Measurements from ENCODE around the gene LIMK2. TPM values are rescaled to one million over a fixed set of nuclear protein-coding genes. Genes with fewer than 3 reads are reported as not detected.
"Not testable (repeated sequence)": the region's sequence is repeated elsewhere in the genome, so short reads cannot be mapped to it uniquely, and the experiment has no call there.

The LIMK2 gene
- total and polyA plus RNA-seq, 4 donors, result 6.6 to 39.2 (median 13.4) TPM

DNA sequence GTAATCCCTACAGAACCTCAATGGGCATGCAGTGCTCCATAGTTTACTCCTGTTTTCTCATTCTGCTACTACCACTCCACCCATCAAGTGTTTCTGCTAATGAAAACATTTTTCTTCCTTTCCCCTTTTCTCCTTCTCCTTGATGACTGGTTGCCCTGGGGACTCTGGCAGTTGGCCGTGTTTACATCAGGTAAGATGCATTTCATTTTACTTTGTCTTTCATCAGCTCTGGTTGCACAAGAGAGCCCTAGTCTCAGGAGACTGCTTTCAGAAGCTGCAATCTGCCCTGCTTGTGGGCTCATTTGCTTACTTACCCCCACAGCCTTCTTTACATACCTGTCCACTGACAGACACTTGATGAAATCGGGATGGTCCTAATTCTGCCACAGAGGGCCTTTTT lies 19.6 kb upstream of the LIMK2 start:
- TF ChIP-seq NR2F2 (IDR thresholded peaks at IDR 0.05), result no peak
- no peak for TF ChIP-seq RXRA (IDR thresholded peaks at IDR 0.05)
- TF ChIP-seq TAF1 (conservative IDR thresholded peaks at IDR 0.05), result no peak
- no peak for TF ChIP-seq YY1 (IDR thresholded peaks at IDR 0.05)
- no peak overlapping the region for H3K4me3 ChIP-seq (ENCODE audit: low read depth in 1 of 3, low read length in 3 of 3)
- no peaks in the 10 kb centered on the region for H3K27me3 ChIP-seq (ENCODE audit: control insufficient read depth in 4 of 4, insufficient read depth in 4 of 4, low read length in 3 of 4)
- H3K4me1 ChIP-seq (ENCODE audit: control insufficient read depth in 4 of 4, insufficient read depth in 4 of 4, low read length in 3 of 4), result no peaks in the 10 kb centered on the region
- 86% methylated on average over 2 of the region's 2 CpGs for WGBS
- H3K36me3 ChIP-seq (ENCODE audit: control insufficient read depth in 4 of 4, insufficient read depth in 3 of 4, low read depth in 1 of 4, low read length in 3 of 4), result peaks cover 4 to 41% (median 30%) of the 10 kb centered on the region in 4 donors
- no peak overlapping the region for H3K9ac ChIP-seq (ENCODE audit: low read depth in 1 of 2, low read length in 2 of 2)
- H3K9me3 ChIP-seq (ENCODE audit: control insufficient read depth in 4 of 4, low read length in 3 of 4), result no peaks in the 10 kb centered on the region
- H3K27ac ChIP-seq (ENCODE audit: low read depth in 1 of 2, low read length in 2 of 2), result no peak overlapping the region
- DNase-seq (ENCODE audit: low spot score), result no peak

DNA sequence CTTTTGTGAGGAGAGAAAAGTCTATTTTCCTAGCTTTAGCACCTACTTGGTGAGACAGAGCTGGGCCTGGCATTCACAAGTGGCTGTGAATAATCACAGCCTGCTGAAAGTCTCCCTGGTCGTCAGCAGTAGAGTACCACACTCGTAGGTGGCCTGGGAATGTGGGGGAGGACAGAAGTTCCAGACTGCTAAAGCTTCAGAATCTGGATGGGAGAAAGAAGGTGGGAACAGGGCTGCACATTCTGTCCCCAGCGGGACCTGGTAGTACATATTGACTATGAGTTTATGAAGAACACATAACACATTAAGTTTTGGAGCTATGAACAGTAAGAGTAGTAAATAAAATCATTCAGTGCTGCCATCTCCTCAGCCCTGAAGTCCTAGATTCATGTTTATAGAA lies 19.0 kb upstream of the LIMK2 start:
- H3K9ac ChIP-seq (ENCODE audit: low read depth in 1 of 2, low read length in 2 of 2), result no peak overlapping the region
- WGBS, result 89% methylated on average over 3 of the region's 3 CpGs

DNA sequence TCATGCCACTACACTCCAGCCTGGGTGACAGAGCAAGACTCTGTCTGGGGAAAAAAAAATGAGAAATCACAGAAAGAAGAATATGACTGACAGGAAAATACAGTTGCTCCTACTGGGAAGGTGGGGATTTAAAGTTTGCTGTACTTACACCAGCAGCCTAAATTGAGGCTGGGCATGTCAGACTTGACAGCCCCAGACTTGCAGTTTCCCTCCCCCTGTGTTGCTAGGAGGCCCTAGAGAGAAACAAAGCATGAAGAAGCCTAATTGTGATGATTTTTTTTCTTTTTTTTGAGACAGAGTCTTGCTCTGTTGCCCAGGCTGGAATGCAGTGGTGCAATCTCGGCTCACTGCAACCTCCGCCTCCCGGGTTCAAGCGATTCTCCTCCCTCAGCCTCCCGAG lies 17.4 kb upstream of the LIMK2 start:
- DNase-seq (ENCODE audit: low spot score); H3K9ac ChIP-seq (ENCODE audit: low read depth in 1 of 2, low read length in 2 of 2); H3K27me3 ChIP-seq (ENCODE audit: control insufficient read depth in 4 of 4, insufficient read depth in 4 of 4, low read length in 3 of 4); H3K4me3 ChIP-seq (ENCODE audit: low read depth in 1 of 3, low read length in 3 of 3); H3K27ac ChIP-seq (ENCODE audit: low read depth in 1 of 2, low read length in 2 of 2); H3K9me3 ChIP-seq (ENCODE audit: control insufficient read depth in 4 of 4, low read length in 3 of 4); H3K4me1 ChIP-seq (ENCODE audit: control insufficient read depth in 4 of 4, insufficient read depth in 4 of 4, low read length in 3 of 4): not testable (repeated sequence)
- 96% methylated on average over 5 of the region's 5 CpGs for WGBS
- peaks cover 3 to 42% (median 35%) of the 10 kb centered on the region in 4 donors for H3K36me3 ChIP-seq (ENCODE audit: control insufficient read depth in 4 of 4, insufficient read depth in 3 of 4, low read depth in 1 of 4, low read length in 3 of 4)

More for the DNA sequence above, 19.0 kb upstream of the LIMK2 start:
- Histone ChIP-seq H3K27ac (ENCODE audit: low read depth in 1 of 2, low read length in 2 of 2) (no peak overlapping the region), H3K4me3 (ENCODE audit: low read depth in 1 of 3, low read length in 3 of 3) (no peak overlapping the region), H3K27me3 (ENCODE audit: control insufficient read depth in 4 of 4, insufficient read depth in 4 of 4, low read length in 3 of 4) (no peaks in the 10 kb centered on the region), H3K36me3 (ENCODE audit: control insufficient read depth in 4 of 4, insufficient read depth in 3 of 4, low read depth in 1 of 4, low read length in 3 of 4) (peaks cover 4 to 37% (median 30%) of the 10 kb centered on the region in 4 donors), H3K4me1 (ENCODE audit: control insufficient read depth in 4 of 4, insufficient read depth in 4 of 4, low read length in 3 of 4) (no peaks in the 10 kb centered on the region), H3K9me3 (ENCODE audit: control insufficient read depth in 4 of 4, low read length in 3 of 4) (no peaks in the 10 kb centered on the region)
- no peak for DNase-seq (ENCODE audit: low spot score)
- TF ChIP-seq HNF4G (IDR thresholded peaks at IDR 0.05) (no peak), FOXA1 (IDR thresholded peaks at IDR 0.05) (no peak), RXRA (IDR thresholded peaks at IDR 0.05) (no peak), FOXA2 (IDR thresholded peaks at IDR 0.05) (no peak), YY1 (IDR thresholded peaks at IDR 0.05) (no peak), EGR1 (IDR thresholded peaks at IDR 0.05; ENCODE audit: low read depth in 2 of 2) (no peak), HNF4A (conservative IDR thresholded peaks at IDR 0.05) (no peak), JUND (IDR thresholded peaks at IDR 0.05) (no peak), RAD21 (IDR thresholded peaks at IDR 0.05) (no peak), TAF1 (conservative IDR thresholded peaks at IDR 0.05) (no peak), NR2F2 (IDR thresholded peaks at IDR 0.05) (no peak), GABPA (IDR thresholded peaks at IDR 0.05 in 1 of 2, conservative IDR thresholded peaks at IDR 0.05 in 1 of 2) (no peak), SP1 (IDR thresholded peaks at IDR 0.05) (no peak)
- TF ChIP-seq, protein P1, sequence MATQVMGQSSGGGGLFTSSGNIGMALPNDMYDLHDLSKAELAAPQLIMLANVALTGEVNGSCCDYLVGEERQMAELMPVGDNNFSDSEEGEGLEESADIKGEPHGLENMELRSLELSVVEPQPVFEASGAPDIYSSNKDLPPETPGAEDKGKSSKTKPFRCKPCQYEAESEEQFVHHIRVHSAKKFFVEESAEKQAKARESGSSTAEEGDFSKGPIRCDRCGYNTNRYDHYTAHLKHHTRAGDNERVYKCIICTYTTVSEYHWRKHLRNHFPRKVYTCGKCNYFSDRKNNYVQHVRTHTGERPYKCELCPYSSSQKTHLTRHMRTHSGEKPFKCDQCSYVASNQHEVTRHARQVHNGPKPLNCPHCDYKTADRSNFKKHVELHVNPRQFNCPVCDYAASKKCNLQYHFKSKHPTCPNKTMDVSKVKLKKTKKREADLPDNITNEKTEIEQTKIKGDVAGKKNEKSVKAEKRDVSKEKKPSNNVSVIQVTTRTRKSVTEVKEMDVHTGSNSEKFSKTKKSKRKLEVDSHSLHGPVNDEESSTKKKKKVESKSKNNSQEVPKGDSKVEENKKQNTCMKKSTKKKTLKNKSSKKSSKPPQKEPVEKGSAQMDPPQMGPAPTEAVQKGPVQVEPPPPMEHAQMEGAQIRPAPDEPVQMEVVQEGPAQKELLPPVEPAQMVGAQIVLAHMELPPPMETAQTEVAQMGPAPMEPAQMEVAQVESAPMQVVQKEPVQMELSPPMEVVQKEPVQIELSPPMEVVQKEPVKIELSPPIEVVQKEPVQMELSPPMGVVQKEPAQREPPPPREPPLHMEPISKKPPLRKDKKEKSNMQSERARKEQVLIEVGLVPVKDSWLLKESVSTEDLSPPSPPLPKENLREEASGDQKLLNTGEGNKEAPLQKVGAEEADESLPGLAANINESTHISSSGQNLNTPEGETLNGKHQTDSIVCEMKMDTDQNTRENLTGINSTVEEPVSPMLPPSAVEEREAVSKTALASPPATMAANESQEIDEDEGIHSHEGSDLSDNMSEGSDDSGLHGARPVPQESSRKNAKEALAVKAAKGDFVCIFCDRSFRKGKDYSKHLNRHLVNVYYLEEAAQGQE (IDR thresholded peaks at IDR 0.05), result no peak
- TF ChIP-seq, protein P2, sequence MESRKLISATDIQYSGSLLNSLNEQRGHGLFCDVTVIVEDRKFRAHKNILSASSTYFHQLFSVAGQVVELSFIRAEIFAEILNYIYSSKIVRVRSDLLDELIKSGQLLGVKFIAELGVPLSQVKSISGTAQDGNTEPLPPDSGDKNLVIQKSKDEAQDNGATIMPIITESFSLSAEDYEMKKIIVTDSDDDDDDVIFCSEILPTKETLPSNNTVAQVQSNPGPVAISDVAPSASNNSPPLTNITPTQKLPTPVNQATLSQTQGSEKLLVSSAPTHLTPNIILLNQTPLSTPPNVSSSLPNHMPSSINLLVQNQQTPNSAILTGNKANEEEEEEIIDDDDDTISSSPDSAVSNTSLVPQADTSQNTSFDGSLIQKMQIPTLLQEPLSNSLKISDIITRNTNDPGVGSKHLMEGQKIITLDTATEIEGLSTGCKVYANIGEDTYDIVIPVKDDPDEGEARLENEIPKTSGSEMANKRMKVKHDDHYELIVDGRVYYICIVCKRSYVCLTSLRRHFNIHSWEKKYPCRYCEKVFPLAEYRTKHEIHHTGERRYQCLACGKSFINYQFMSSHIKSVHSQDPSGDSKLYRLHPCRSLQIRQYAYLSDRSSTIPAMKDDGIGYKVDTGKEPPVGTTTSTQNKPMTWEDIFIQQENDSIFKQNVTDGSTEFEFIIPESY (IDR thresholded peaks at IDR 0.05), result no peak
- TF ChIP-seq, protein P3, sequence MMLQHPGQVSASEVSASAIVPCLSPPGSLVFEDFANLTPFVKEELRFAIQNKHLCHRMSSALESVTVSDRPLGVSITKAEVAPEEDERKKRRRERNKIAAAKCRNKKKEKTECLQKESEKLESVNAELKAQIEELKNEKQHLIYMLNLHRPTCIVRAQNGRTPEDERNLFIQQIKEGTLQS (IDR thresholded peaks at IDR 0.05), result no peak
- TF ChIP-seq, protein P4, sequence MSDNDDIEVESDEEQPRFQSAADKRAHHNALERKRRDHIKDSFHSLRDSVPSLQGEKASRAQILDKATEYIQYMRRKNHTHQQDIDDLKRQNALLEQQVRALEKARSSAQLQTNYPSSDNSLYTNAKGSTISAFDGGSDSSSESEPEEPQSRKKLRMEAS (IDR thresholded peaks at IDR 0.05), result no peak
- TF ChIP-seq, protein P5, sequence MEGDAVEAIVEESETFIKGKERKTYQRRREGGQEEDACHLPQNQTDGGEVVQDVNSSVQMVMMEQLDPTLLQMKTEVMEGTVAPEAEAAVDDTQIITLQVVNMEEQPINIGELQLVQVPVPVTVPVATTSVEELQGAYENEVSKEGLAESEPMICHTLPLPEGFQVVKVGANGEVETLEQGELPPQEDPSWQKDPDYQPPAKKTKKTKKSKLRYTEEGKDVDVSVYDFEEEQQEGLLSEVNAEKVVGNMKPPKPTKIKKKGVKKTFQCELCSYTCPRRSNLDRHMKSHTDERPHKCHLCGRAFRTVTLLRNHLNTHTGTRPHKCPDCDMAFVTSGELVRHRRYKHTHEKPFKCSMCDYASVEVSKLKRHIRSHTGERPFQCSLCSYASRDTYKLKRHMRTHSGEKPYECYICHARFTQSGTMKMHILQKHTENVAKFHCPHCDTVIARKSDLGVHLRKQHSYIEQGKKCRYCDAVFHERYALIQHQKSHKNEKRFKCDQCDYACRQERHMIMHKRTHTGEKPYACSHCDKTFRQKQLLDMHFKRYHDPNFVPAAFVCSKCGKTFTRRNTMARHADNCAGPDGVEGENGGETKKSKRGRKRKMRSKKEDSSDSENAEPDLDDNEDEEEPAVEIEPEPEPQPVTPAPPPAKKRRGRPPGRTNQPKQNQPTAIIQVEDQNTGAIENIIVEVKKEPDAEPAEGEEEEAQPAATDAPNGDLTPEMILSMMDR (IDR thresholded peaks at IDR 0.05; ENCODE audit: low read depth, low read length, missing input control), result no peak

All from liver (tissue), 9 donors.